Measurements from ENCODE around the gene GNAT3. TPM values are rescaled to one million over a fixed set of nuclear protein-coding genes. Genes with fewer than 3 reads are reported as not detected.

GNAT3 gene
- total RNA-seq, result 1.2 TPM

DNA sequence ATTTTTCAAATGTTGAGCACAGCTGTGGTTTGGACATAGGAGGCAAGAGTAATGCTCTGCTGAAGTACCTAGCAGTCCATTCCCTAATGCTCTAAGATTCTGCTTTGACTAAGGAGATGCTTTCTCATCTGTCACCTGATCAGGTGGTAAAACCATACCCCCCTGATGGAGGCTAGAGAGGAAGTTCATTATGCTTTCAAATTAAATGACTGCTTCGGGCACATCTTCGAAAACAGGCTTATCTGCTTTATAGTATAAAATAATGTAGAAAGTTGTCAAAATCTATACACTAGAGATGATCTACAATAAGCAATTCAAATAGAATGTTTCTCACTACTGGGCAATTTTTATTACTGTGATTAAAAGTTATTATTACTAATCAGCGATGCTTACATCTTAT, at the start of gene GNAT3:
GNAT3 (minus strand) TSS at position 101 of the 400 bp plus-strand sequence. CDS start 138 bp downstream, outside the sequence.
- no peak for DNase-seq (ENCODE audit: low spot score)

DNA sequence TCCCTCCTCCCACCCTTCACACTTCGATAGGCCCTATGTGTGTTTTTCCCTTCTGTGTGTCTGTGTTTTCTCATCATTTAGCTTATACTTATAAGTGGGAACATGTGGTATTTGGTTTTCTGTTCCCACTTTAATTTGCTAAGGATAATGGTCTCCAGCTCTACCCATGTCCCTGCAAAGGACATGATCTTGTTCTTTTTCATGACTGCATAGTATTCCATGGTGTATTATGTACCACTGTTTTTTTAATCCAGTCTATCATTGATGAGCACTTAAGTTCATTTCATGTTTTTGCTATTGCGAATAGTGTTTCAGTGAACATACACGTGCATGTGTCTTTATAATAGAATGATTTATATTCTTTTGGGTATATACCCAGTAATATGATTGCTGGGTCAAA, 46.3 kb upstream of the GNAT3 start:
- no peak for DNase-seq (ENCODE audit: low spot score)

DNA sequence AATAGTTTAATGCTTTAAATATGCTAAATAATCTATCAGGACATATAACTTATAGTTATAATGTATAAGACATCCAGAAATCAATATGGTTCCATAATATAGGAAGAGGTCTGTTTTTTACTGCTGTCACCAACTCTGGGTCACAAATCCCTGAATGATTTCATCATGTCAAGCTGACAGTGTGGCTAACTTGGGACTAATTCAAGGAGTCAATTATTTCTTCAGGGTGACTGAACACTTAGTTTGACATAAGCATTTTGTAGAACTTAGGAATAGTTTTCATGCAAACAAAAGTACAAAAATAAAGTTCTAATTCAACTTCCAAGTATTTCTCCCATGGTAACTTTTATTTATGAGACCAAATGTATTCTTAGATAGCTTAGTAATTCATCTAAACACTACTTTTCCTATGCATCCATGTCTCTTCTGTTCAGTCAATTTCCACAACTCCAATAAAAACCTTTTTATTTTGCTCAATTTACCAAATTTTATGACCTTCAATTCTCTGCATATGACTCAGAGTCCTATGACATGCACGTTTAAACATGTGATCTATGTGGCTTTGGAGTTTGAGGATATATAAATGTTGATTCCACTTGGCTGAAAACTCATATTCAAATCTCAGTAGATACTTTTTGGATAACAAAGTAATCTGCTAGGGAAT, 40.3 kb upstream of the GNAT3 start:
- DNase-seq (ENCODE audit: low spot score), result no peak

- DNase-seq (ENCODE audit: low spot score), result no peak
These were observed 38.1 kb upstream of the GNAT3 start for GRCh38 chr7:80550005-80550404.

- no peak for DNase-seq (ENCODE audit: low spot score)
These were observed 37.1 kb upstream of the GNAT3 start for GRCh38 chr7:80548840-80549530.

DNA sequence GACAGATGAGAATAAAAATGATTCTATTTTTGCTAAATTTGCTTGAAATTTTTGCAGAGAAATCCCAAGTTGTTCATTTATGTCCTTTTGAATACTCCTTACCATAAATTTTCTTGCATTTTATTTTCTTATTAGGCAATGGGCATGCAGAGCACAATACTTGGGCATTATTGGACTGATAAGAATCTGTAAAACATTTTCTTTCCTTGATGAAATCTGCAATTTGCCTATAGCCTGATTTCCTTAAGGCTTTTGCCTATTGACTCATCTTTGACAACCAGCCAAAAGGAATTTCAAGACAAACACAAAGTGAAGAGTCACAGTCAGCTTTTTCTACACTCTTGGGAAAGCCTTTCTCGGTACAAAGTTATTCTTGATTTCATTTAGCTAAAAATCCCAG, 30.5 kb upstream of the GNAT3 start:
- no peak for DNase-seq (ENCODE audit: low spot score)

DNA sequence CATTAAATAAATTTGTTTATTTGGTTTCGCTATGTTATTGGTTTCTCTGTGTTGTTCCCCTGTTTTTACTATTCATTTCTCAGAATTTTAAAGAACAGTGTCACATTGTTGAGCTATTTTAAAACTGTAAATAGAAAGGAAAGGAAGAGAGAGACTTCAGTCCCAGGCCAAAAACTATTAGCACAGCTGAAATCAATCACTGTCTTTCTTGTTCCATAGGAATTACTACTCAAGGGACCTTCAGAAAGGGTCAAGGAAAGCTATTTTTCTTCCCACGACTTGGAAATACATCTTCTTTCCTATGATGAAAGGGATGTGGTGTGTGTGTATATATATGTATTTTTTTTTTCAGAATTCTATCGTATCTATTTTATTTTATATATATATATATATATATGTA, 29.0 kb upstream of the GNAT3 start:
- DNase-seq (ENCODE audit: low spot score), result no peak

DNA sequence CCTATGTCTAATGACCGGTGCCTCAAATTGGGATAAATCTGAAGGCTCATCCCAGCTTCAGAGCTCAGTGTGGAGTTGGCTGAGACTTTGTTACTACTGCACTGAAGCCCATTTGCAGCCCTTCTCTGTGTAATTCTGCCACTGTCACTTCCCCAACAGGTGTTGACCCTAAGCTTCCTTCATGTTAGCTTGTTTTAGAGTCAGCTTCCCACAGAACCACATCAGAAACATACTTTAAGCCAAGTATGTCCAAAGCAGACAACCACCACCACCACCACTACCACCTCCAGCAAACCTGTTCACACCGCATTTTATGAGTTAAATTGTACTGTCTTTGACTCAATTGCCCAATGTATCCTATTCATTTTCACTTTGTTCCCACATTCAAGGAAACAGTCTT, 25.2 kb upstream of the GNAT3 start:
- no peak for DNase-seq (ENCODE audit: low spot score)

GRCh38 chr7:80536426-80536825, 24.6 kb upstream of the GNAT3 start:
- DNase-seq (ENCODE audit: low spot score), result no peak

DNA sequence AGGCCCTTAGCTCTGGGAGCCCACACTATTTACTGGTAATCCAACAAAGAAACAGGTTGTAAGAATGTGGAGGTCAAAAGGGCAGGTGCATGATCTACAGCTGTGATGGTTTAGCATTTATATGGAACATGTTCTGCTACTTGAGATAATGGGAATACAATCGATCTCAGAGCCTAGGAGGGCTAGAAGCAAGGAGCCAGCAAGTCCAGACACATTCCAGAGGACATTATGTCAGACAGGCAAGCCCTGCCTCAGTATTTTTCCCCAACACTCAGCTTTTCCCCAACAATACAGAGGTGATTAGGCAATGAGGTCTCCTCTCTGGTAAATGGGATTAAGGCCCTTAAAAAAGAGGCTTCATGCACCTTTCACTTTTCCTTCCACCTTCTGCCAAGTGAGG, 21.4 kb upstream of the GNAT3 start:
- DNase-seq (ENCODE audit: low spot score), result peak; percentile 63

GRCh38 chr7:80532153-80532552, 20.3 kb upstream of the GNAT3 start:
- DNase-seq (ENCODE audit: low spot score), result no peak

DNA sequence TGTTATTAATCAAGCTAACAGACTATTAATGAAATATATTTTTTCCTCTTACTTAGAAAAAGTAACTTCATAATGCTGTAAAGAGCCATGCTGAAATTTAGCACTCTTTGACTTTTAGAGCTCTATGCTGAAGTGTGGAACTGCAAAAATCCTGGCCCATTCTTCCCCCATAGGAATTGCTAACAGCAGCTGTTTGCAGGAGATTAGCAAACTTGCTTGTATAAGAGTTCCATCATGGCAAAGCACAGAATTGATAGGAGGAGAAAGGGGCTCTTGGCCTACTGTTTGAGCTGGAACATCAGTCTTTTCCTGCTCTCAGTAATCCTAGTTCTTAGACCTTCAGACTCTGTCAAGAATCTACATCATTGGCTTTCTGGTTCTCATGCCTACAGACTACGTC, 18.3 kb upstream of the GNAT3 start:
- DNase-seq (ENCODE audit: low spot score), result no peak

GRCh38 chr7:80529362-80529761, 17.5 kb upstream of the GNAT3 start:
- DNase-seq (ENCODE audit: low spot score), result no peak

DNA sequence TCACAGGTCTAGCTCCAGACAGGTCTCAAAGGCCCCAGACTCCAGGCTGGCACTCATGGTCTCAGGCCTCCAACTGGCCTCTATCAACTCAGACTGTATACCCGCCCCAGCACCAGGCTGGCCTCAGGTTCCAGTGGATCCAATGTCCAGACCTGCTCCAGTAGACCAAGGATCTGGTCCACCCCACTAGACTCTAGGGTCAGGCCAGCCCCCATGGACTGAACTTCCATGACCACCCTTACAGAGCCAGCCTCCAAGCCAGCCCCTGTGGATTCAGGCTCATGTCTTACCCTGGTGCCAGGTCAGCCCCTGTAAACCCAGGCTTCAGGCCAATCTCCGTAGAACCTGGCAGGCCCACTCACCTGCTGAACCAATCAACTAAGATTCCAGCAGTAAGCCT, 16.8 kb upstream of the GNAT3 start:
- DNase-seq (ENCODE audit: low spot score), result no peak

DNA sequence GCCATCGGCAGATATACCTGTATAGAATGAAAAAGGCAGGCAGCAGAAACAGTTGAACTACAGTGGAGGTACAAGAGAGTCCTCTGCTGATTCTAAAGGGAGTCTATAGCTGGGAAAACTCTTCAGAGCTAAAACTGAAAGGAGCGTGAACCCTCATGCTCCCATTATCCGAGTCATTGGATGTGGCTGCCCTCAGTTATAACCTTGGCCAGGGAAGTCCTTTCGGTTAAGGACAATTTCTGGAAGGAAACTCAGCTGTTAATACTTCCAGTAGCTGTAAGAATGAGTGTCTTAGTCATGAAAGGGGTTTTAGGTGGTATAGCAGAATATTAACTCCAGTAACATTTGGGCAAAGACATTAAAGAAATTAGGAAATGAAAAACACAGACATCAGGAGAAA, 14.6 kb upstream of the GNAT3 start:
- DNase-seq (ENCODE audit: low spot score), result no peak

- no peak for DNase-seq (ENCODE audit: low spot score)
These were observed 12.8 kb upstream of the GNAT3 start for GRCh38 chr7:80524693-80525092.

- DNase-seq (ENCODE audit: low spot score), result no peak
These were observed 9.9 kb upstream of the GNAT3 start for GRCh38 chr7:80521809-80522208.

GRCh38 chr7:80520199-80520598, 8.3 kb upstream of the GNAT3 start:
- peak; percentile 59 for DNase-seq (ENCODE audit: low spot score)

DNA sequence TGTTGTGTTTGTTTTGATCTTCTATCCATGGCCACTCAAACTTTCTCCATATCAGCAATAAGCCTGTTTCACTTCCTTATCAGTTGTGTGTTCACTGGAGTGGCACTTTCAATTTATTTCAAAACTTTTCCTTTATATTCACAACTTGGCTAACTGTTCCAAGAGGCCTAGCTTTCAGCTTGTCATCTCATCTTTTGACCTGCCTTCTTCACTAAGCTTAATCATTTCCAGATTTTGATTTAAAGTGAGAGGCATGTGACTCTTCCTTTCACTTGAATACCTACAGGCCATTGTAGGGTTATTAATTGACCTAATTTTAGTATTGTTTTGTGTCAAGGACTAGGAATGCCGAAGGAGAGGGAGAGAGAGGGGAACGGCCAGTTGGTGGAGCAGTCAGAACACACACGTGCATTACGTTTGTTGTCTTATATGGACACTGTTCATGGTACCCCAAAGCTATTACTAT, 5.5 kb upstream of the GNAT3 start:
- peak; percentile 32 for DNase-seq (ENCODE audit: low spot score)

DNA sequence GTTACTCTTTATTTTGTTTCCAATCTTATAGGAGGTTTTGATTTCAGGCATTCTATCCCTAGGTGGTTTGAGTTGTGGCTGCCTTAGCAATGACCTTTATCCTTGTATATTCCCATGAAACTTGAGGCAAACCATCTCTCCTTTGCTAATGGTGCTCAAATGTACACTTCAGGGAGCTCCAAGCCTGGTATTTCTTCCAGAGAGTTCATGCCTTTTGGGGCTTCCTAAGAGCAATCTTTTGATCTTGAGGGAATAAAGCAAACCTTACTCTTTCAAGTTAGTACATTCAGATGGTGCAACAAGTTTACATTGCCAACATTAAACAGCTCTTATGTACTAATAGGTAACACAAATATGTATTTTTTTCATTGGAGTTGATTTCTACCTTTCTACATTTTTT, 3.4 kb upstream of the GNAT3 start:
- DNase-seq (ENCODE audit: low spot score), result no peak

DNA sequence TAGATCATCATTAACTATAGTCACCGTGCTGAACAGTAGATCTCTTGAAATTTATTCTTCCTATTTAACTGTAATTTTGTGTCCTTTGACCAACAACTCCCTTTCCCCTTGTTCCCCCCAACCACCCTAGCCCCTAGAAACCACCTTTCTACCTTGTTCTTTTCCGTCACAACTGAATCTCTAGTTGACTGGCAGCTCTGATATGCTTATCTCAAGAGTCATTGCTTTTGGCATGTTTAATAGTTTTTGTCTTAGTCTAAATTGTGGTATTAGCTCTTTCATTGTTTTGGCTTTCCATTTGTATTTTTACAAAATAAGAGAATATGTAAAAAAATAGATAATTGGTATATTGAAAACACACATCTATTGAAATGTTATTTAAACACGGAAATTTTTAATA, 1.8 kb downstream of the GNAT3 start:
- no peak for DNase-seq (ENCODE audit: low spot score)

- no peak for DNase-seq (ENCODE audit: low spot score)
These were observed 3.4 kb downstream of the GNAT3 start for GRCh38 chr7:80508440-80508839.

- DNase-seq (ENCODE audit: low spot score), result no peak
These were observed 5.9 kb downstream of the GNAT3 start for GRCh38 chr7:80505900-80506500.

Measured in mucosa of gallbladder (tissue), 1 donor.